ENCODE results near the gene MARK1.

MARK1 gene

DNA sequence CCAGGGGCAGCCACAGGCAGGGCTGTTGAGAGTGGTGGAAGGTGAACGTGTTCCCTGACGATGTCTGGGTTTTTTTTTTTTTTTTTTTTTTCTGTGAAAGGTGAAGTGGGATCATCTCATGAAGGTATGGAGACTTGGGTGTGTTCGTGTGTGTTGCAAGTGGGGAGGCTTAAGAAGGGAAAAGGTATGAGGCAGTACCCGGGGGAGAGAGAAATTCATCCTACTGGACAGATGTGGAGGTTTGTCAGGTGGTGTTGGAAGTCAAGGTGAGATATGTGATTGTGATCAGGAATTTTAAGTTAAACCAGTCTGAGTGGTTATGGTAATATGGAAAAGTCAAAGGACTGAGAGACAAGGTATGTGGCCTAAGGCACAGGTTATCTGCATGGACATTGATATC, 167.5 kb downstream of the MARK1 start:
- ChIA-PET POLR2A (no interaction called here), CTCF (no interaction called here)
- no peak for TF ChIP-seq FOXM1 (IDR thresholded peaks at IDR 0.05; ENCODE audit: borderline replicate concordance)
- TF ChIP-seq BHLHE40 (IDR thresholded peaks at IDR 0.05; ENCODE audit: borderline replicate concordance): no peak
- no peak for TF ChIP-seq SUZ12 (IDR thresholded peaks at IDR 0.05)
- no peak for TF ChIP-seq LEF1 (IDR thresholded peaks at IDR 0.05; ENCODE audit: borderline replicate concordance)
- TF ChIP-seq TARDBP (IDR thresholded peaks at IDR 0.05): no peak
- TF ChIP-seq NFRKB (IDR thresholded peaks at IDR 0.05): no peak
- no peak for TF ChIP-seq FOXK2 (IDR thresholded peaks at IDR 0.05)
- no peak for TF ChIP-seq SP1 (IDR thresholded peaks at IDR 0.05)
- TF ChIP-seq FOXA1 (IDR thresholded peaks at IDR 0.05): no peak
- TF ChIP-seq CTBP1 (IDR thresholded peaks at IDR 0.05; ENCODE audit: borderline replicate concordance): no peak
- TF ChIP-seq, protein P1, sequence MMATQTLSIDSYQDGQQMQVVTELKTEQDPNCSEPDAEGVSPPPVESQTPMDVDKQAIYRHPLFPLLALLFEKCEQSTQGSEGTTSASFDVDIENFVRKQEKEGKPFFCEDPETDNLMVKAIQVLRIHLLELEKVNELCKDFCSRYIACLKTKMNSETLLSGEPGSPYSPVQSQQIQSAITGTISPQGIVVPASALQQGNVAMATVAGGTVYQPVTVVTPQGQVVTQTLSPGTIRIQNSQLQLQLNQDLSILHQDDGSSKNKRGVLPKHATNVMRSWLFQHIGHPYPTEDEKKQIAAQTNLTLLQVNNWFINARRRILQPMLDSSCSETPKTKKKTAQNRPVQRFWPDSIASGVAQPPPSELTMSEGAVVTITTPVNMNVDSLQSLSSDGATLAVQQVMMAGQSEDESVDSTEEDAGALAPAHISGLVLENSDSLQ (IDR thresholded peaks at IDR 0.05): no peak
- no peak for TF ChIP-seq HDGF (IDR thresholded peaks at IDR 0.05; ENCODE audit: borderline replicate concordance)
- no peak for TF ChIP-seq ZNF384 (IDR thresholded peaks at IDR 0.05)
- TF ChIP-seq ARNT (IDR thresholded peaks at IDR 0.05): no peak
- no peak for TF ChIP-seq ELF4 (IDR thresholded peaks at IDR 0.05)
- no peak for TF ChIP-seq L3MBTL2 (conservative IDR thresholded peaks at IDR 0.05)
- no peak for DNase-seq (ENCODE audit: extremely low spot score)

DNA sequence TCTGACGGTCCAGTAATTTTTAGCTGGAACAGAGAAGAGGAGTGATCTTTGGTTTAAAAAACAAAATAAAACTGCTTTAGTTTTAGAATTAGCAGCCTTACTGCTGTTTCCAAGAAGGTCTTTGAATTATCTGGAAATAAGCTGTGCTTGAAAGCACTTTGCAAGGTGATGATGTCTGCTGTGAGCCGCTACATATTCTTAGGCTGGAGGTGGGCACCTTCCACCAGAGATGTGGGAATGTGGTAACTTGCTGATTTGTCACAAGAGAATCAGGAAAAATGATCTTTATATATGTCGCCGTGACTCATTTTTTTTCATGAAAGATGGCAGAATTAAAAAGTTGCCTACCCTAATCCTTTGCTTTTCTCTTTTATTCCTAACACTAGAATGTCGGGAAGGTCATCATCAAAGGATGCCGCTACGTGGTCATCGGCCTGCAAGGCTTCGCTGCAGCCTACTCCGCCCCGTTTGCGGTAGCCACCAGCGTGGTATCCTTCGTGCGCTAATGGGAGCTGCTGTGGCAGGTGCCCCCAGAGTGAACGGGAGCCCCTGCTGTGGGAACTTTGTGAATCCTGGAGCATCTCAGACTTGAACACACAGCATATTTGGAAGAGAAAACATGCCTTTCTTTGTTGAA, 168.4 kb downstream of the MARK1 start:
- ChIA-PET CTCF (no interaction called here), POLR2A (interaction anchor here (0.9 kb wide), 1 partner anchor 90 kb away, joined by 3 read pairs; no protein-coding TSS in a partner anchor)
- no peak for TF ChIP-seq BHLHE40 (IDR thresholded peaks at IDR 0.05; ENCODE audit: borderline replicate concordance)
- TF ChIP-seq NFRKB (IDR thresholded peaks at IDR 0.05): no peak
- TF ChIP-seq FOXK2 (IDR thresholded peaks at IDR 0.05): no peak
- no peak for TF ChIP-seq ARNT (IDR thresholded peaks at IDR 0.05)
- TF ChIP-seq ZNF384 (IDR thresholded peaks at IDR 0.05): no peak
- no peak for TF ChIP-seq LEF1 (IDR thresholded peaks at IDR 0.05; ENCODE audit: borderline replicate concordance)
- no peak for TF ChIP-seq SUZ12 (IDR thresholded peaks at IDR 0.05)
- no peak for TF ChIP-seq L3MBTL2 (conservative IDR thresholded peaks at IDR 0.05)
- no peak for TF ChIP-seq SP1 (IDR thresholded peaks at IDR 0.05)
- no peak for TF ChIP-seq HDGF (IDR thresholded peaks at IDR 0.05; ENCODE audit: borderline replicate concordance)
- TF ChIP-seq FOXA1 (IDR thresholded peaks at IDR 0.05): no peak
- TF ChIP-seq, protein P1 (IDR thresholded peaks at IDR 0.05): no peak
- TF ChIP-seq CTBP1 (IDR thresholded peaks at IDR 0.05; ENCODE audit: borderline replicate concordance): no peak
- DNase-seq (ENCODE audit: extremely low spot score): no peak

DNA sequence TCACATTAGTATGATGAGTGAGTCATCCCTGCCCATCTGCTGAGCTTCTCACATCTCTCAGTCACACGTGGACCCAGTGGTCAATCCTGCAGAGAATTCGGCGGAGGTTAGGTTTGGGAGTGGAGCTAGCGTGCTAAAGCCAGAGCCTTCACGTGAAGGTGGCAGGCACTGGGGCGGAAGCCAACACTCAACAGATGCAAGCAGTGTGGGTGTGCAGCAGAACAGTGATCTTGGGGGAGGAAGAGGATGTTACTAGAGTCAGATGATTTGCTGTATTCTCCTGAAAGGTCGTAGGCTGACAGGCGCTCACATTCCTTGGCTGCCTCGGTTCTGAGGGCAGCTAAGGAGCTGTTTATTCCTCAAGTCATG, 168.9 kb downstream of the MARK1 start:
- DNase-seq (ENCODE audit: extremely low spot score): no peak
- CTCF ChIA-PET: interaction anchor here (1.7 kb wide), 1 partner anchor 36 kb away, joined by 8 read pairs; no protein-coding TSS in a partner anchor
- POLR2A ChIA-PET: no interaction called here
- TF ChIP-seq FOXM1 (IDR thresholded peaks at IDR 0.05; ENCODE audit: borderline replicate concordance): no peak
- no peak for TF ChIP-seq HDGF (IDR thresholded peaks at IDR 0.05; ENCODE audit: borderline replicate concordance)
- no peak for TF ChIP-seq L3MBTL2 (conservative IDR thresholded peaks at IDR 0.05)
- no peak for TF ChIP-seq SP1 (IDR thresholded peaks at IDR 0.05)
- TF ChIP-seq TARDBP (IDR thresholded peaks at IDR 0.05): no peak
- no peak for TF ChIP-seq ARNT (IDR thresholded peaks at IDR 0.05)
- TF ChIP-seq, protein P1 (IDR thresholded peaks at IDR 0.05): no peak
- TF ChIP-seq ELF4 (IDR thresholded peaks at IDR 0.05): no peak
- no peak for TF ChIP-seq CTBP1 (IDR thresholded peaks at IDR 0.05; ENCODE audit: borderline replicate concordance)
- TF ChIP-seq NFRKB (IDR thresholded peaks at IDR 0.05): no peak
- TF ChIP-seq FOXA1 (IDR thresholded peaks at IDR 0.05): no peak
- no peak for TF ChIP-seq FOXK2 (IDR thresholded peaks at IDR 0.05)
- no peak for TF ChIP-seq LEF1 (IDR thresholded peaks at IDR 0.05; ENCODE audit: borderline replicate concordance)
- no peak for TF ChIP-seq SUZ12 (IDR thresholded peaks at IDR 0.05)
- TF ChIP-seq BHLHE40 (IDR thresholded peaks at IDR 0.05; ENCODE audit: borderline replicate concordance): no peak

DNA sequence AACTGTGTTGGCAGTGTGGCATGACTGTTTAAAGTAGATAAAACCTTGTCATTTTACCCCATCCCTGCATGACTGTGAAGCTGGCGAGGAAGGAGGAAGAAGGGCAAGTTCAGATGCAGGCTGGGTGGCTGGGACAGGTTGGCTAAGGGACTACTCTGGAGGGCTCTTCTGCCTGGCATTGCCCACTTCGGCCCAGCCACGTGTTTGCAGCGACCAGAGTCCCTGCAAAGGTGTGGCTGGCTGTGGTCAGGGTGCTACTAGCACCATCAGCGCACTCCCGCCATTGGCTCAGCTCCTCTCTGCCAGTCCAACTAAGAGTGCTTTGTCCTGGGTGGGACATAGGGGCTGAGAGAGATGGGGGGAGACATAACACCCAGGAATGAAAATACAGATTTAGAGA, 169.4 kb downstream of the MARK1 start:
- POLR2A ChIA-PET: no interaction called here
- no peak for DNase-seq (ENCODE audit: extremely low spot score)
- CTCF ChIA-PET: interaction anchor here (1.7 kb wide), 1 partner anchor 36 kb away, joined by 8 read pairs; no protein-coding TSS in a partner anchor
- no peak for TF ChIP-seq HDGF (IDR thresholded peaks at IDR 0.05; ENCODE audit: borderline replicate concordance)
- TF ChIP-seq, protein P1 (IDR thresholded peaks at IDR 0.05): no peak
- TF ChIP-seq CTBP1 (IDR thresholded peaks at IDR 0.05; ENCODE audit: borderline replicate concordance): no peak
- no peak for TF ChIP-seq FOXA1 (IDR thresholded peaks at IDR 0.05)
- TF ChIP-seq ARNT (IDR thresholded peaks at IDR 0.05): no peak
- TF ChIP-seq NFRKB (IDR thresholded peaks at IDR 0.05): no peak
- no peak for TF ChIP-seq SP1 (IDR thresholded peaks at IDR 0.05)
- no peak for TF ChIP-seq TARDBP (IDR thresholded peaks at IDR 0.05)
- no peak for TF ChIP-seq ELF4 (IDR thresholded peaks at IDR 0.05)
- no peak for TF ChIP-seq BHLHE40 (IDR thresholded peaks at IDR 0.05; ENCODE audit: borderline replicate concordance)
- TF ChIP-seq LEF1 (IDR thresholded peaks at IDR 0.05; ENCODE audit: borderline replicate concordance): no peak
- TF ChIP-seq FOXM1 (IDR thresholded peaks at IDR 0.05; ENCODE audit: borderline replicate concordance): no peak
- TF ChIP-seq SUZ12 (IDR thresholded peaks at IDR 0.05): no peak
- no peak for TF ChIP-seq ZNF384 (IDR thresholded peaks at IDR 0.05)
- no peak for TF ChIP-seq L3MBTL2 (conservative IDR thresholded peaks at IDR 0.05)
- no peak for TF ChIP-seq FOXK2 (IDR thresholded peaks at IDR 0.05)

DNA sequence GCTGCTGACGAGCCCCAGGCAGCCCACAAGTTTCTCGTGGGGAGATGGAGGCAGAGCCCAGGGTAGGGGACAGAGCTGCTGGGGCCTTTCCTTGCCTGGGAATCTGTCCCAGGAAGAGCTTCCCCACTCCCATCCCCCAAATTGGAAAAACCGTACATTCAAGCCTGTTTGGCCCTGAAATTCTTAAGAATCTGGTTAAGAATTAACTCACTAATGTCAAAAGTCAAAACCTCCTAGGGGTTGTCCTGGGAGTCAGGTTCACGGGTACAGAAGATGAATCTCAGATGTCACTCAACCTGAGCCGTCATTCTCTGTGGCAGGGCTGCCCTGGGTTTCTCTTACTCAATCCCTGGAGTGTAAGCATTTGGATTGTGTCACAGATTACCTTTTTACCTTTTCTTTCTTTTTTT, 170.7 kb downstream of the MARK1 start:
- TF ChIP-seq L3MBTL2 (conservative IDR thresholded peaks at IDR 0.05) (no peak), ZNF384 (IDR thresholded peaks at IDR 0.05) (no peak), SUZ12 (IDR thresholded peaks at IDR 0.05) (no peak), FOXA1 (IDR thresholded peaks at IDR 0.05) (no peak), ARNT (IDR thresholded peaks at IDR 0.05) (no peak), TARDBP (IDR thresholded peaks at IDR 0.05) (no peak), SP1 (IDR thresholded peaks at IDR 0.05) (no peak)
- TF ChIP-seq, protein P1 (IDR thresholded peaks at IDR 0.05): no peak
- DNase-seq (ENCODE audit: extremely low spot score): no peak
- CTCF ChIA-PET: interaction anchor here (1.7 kb wide), 1 partner anchor 35 kb away, joined by 8 read pairs; no protein-coding TSS in a partner anchor
- POLR2A ChIA-PET: no interaction called here

Measured in HEK293T (cell line).